Upper lobe of left lung (tissue), 6 donors: ENCODE measurements around the gene CPEB1. TPM values are rescaled to one million over a fixed set of nuclear protein-coding genes. Genes with fewer than 3 reads are reported as not detected.

ENCODE experiments used
- ATAC-seq, 2 donors: fragments of 200-7000 bp; cut with Tn5 transposase; one replicate each; pipeline ENCODE4 v1.9.1; 2022; ENCODE audit warnings: mild to moderate bottlenecking in 2 of 2, moderate library complexity in 2 of 2; ENCODE audit not compliant: low FRiP score in 2 of 2
- DNase-seq, 2 donors: peaks; one replicate each; pipeline ENCODE4 v3.0.0-alpha.2; 2019 to 2020
- H3K27ac ChIP-seq, 4 donors: fragments of 200-600 bp; sonication (generic); one replicate each; pipeline ENCODE4 v1.5.1; 2016 to 2019
- H3K27me3 ChIP-seq, 4 donors: fragments of 200-600 bp; sonication (generic); one replicate each; pipeline ENCODE4 v1.5.1; 2017 to 2019
- H3K36me3 ChIP-seq, 4 donors: fragments of 200-600 bp; sonication (generic); one replicate each; pipeline ENCODE4 v1.5.1; 2016 to 2019
- H3K4me1 ChIP-seq, 4 donors: fragments of 200-600 bp; sonication (generic); one replicate each; pipeline ENCODE4 v1.5.1; 2018 to 2019
- H3K4me3 ChIP-seq, 4 donors: fragments of 200-600 bp; sonication (generic); one replicate each; pipeline ENCODE4 v1.5.1; 2017 to 2019; ENCODE audit warnings: mild to moderate bottlenecking in 2 of 4, moderate library complexity in 1 of 4
- H3K9me3 ChIP-seq, 4 donors: fragments of 200-600 bp; sonication (generic); one replicate each; pipeline ENCODE4 v1.5.1; 2018 to 2019
- EP300 ChIP-seq, 4 donors: sonication (generic); formaldehyde crosslinking; IDR thresholded peaks; one replicate each; pipeline ENCODE4 v1.5.1; 2017; ENCODE audit warnings: antibody characterized with exemption in 4 of 4, control low read depth in 2 of 4
- POLR2A ChIP-seq, 4 donors: fragments of 450-650 bp; IDR thresholded peaks; one replicate each; pipeline ENCODE4 v1.5.1; 2016 to 2017; ENCODE audit warnings: antibody characterized with exemption in 4 of 4, mild to moderate bottlenecking in 2 of 4
- POLR2AphosphoS5 ChIP-seq, 2 donors: sonication (generic); formaldehyde crosslinking; IDR thresholded peaks; one replicate each; pipeline ENCODE4 v1.5.1; 2017; ENCODE audit warnings: antibody characterized with exemption in 2 of 2
- WGBS, 2 donors: methylation state at CpG; one replicate each; pipeline ENCODE4 v1.1.5; 2017 to 2018; 5-methylcytosine and 5-hydroxymethylcytosine counted together
- total RNA-seq, 6 donors: library from RNA; depleted of rRNA in 4 of 6; stranded (reverse); fragments of >200 nt in 4 of 6; gene quantifications; one replicate each; pipeline versions ENCODE4 v1.1.0 to v1.2.1, GENCODE V29; 2016 to 2021
- TF ChIP-seq, protein P1 (sequence below), 6 experiments: fragments of 450-650 bp in 4 of 6; fragments of 200-600 bp in 2 of 6; sonication (generic) in 2 of 6; IDR thresholded peaks; one replicate each; pipeline ENCODE4 v1.5.1; 2016 to 2019; ENCODE audit warnings: antibody characterized with exemption in 6 of 6
- donor health status: DM: no; HTN: no; CAD: no; lungs with moderate emphysema.
- donor health status: DM: no; HTN: yes; CAD: no; lungs with severe emphysema.

CPEB1 gene
- total RNA-seq, 6 donors from 2014 or later = 0.76 to 3.4 (median 1.7) TPM

DNA sequence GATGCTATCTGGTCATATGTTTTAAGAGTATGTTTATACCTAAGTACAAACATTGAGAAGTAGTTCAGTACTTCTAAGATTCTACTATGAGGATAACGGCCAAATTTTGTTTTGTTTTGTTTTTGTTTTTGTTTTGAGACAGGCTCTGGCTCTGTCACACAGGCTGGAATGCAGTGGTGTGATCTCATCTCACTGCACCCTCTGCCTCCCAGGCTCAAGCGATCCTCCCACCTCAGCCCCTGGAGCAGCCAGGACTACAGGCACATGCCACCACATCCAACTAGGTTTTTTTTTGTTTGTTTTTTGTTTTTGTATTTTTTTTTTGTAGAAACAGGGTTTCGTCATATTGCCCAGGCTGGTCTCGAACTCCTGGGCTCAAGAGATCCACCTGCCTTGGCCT, 59.4 kb downstream of the CPEB1 start:
- H3K36me3 ChIP-seq = no peaks in the 10 kb centered on the region
- H3K4me3 ChIP-seq = no peak overlapping the region
- no peak overlapping the region for H3K27ac ChIP-seq
- ATAC-seq (no peak), DNase-seq (no peak)
- no peaks in the 10 kb centered on the region for H3K4me1 ChIP-seq
- WGBS, 2 donors = 64 to 77% methylated on average over 4 of the region's 4 CpGs
- no peaks in the 10 kb centered on the region for H3K9me3 ChIP-seq
- TF ChIP-seq, protein P1, sequence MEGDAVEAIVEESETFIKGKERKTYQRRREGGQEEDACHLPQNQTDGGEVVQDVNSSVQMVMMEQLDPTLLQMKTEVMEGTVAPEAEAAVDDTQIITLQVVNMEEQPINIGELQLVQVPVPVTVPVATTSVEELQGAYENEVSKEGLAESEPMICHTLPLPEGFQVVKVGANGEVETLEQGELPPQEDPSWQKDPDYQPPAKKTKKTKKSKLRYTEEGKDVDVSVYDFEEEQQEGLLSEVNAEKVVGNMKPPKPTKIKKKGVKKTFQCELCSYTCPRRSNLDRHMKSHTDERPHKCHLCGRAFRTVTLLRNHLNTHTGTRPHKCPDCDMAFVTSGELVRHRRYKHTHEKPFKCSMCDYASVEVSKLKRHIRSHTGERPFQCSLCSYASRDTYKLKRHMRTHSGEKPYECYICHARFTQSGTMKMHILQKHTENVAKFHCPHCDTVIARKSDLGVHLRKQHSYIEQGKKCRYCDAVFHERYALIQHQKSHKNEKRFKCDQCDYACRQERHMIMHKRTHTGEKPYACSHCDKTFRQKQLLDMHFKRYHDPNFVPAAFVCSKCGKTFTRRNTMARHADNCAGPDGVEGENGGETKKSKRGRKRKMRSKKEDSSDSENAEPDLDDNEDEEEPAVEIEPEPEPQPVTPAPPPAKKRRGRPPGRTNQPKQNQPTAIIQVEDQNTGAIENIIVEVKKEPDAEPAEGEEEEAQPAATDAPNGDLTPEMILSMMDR (IDR thresholded peaks at IDR 0.05) = no peak
- TF ChIP-seq POLR2AphosphoS5 (IDR thresholded peaks at IDR 0.05) (no peak), EP300 (IDR thresholded peaks at IDR 0.05) (no peak)
- H3K27me3 ChIP-seq = no peaks in the 10 kb centered on the region

DNA sequence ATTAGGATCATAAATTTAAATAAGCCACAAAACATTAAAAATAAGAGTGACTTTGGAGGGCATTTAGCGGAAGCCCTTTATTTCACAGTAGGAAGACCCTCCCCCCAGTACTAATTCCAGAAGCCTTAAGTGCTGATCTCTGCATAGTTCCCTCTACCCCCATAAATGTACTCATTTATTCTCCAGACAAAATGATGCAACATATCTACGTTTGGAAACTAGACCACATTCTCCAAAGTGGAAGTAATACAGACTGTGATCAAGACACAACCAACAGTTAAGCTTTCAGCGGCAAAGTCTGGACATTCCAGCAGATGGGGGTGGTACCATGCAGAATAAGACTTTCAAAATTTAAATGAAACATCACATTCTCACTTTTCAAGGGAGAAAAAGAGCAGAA, 62.1 kb downstream of the CPEB1 start:
- WGBS, 2 donors = 45 to 48% methylated on average over 3 of the region's 3 CpGs
- DNase-seq (no peak), ATAC-seq (peak in 1 of 2 donors; percentile 54)
- H3K36me3 ChIP-seq = no peaks in the 10 kb centered on the region
- TF ChIP-seq, protein P1 (IDR thresholded peaks at IDR 0.05) = no peak
- TF ChIP-seq POLR2A (IDR thresholded peaks at IDR 0.05) (no peak), POLR2AphosphoS5 (IDR thresholded peaks at IDR 0.05) (no peak), EP300 (IDR thresholded peaks at IDR 0.05) (no peak)
- H3K27me3 ChIP-seq = no peaks in the 10 kb centered on the region
- no peak overlapping the region for H3K27ac ChIP-seq
- H3K4me1 ChIP-seq = no peaks in the 10 kb centered on the region
- H3K9me3 ChIP-seq = no peaks in the 10 kb centered on the region
- no peak overlapping the region for H3K4me3 ChIP-seq

GRCh38 chr15:82580713-82581112, 66.5 kb downstream of the CPEB1 start:
- Histone ChIP-seq H3K4me3 (no peak overlapping the region), H3K36me3 (no peaks in the 10 kb centered on the region), H3K27ac (no peak overlapping the region), H3K27me3 (no peaks in the 10 kb centered on the region), H3K9me3 (no peaks in the 10 kb centered on the region), H3K4me1 (no peaks in the 10 kb centered on the region)
- no peak for ATAC-seq
- DNase-seq = no peak
- WGBS, 2 donors = 79 to 86% methylated on average over 2 of the region's 2 CpGs
- TF ChIP-seq EP300 (IDR thresholded peaks at IDR 0.05) (no peak), POLR2AphosphoS5 (IDR thresholded peaks at IDR 0.05) (no peak), POLR2A (IDR thresholded peaks at IDR 0.05) (no peak)
- TF ChIP-seq, protein P1 (IDR thresholded peaks at IDR 0.05) = no peak

DNA sequence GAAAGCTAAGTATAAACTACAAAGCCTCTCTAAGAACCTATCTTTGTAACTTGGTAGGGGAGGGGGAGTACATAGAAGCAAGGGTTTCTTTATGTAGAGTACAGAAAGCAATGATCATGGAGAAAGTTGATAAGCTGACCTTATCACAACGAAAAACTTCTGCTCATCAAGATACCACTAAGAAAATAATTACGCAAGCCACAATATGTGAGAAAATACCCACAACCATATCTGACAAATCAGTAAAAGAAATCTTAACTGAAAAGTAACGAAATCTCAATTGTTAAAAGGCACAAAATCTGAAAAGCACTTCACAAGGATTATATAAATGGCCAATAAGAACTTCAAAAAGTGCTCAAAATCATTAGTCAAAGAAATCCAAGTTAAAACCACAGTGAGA, 71.8 kb downstream of the CPEB1 start:
- 61 to 73% methylated on average over 3 of the region's 3 CpGs for WGBS, 2 donors
- H3K36me3 ChIP-seq = no peaks in the 10 kb centered on the region
- no peak overlapping the region for H3K4me3 ChIP-seq
- no peak for DNase-seq
- no peak overlapping the region for H3K27ac ChIP-seq
- TF ChIP-seq, protein P1 (IDR thresholded peaks at IDR 0.05) = no peak
- TF ChIP-seq EP300 (IDR thresholded peaks at IDR 0.05) (no peak), POLR2AphosphoS5 (IDR thresholded peaks at IDR 0.05) (no peak), POLR2A (IDR thresholded peaks at IDR 0.05) (no peak)
- H3K4me1 ChIP-seq = peaks cover 0 to 13% (median 9%) of the 10 kb centered on the region in 4 donors
- no peaks in the 10 kb centered on the region for H3K27me3 ChIP-seq
- no peaks in the 10 kb centered on the region for H3K9me3 ChIP-seq
- no peak for ATAC-seq

- no peak for TF ChIP-seq POLR2AphosphoS5 (IDR thresholded peaks at IDR 0.05)
- TF ChIP-seq EP300 (IDR thresholded peaks at IDR 0.05) = no peak
- TF ChIP-seq POLR2A (IDR thresholded peaks at IDR 0.05) = no peak
- TF ChIP-seq, protein P1 (IDR thresholded peaks at IDR 0.05) = no peak
- peaks cover 0 to 13% (median 9%) of the 10 kb centered on the region in 4 donors for H3K4me1 ChIP-seq
- no peak for DNase-seq
- no peak for ATAC-seq
- 66% methylated on average over 3 of the region's 3 CpGs for WGBS, 2 donors
- no peaks in the 10 kb centered on the region for H3K9me3 ChIP-seq
- no peaks in the 10 kb centered on the region for H3K27me3 ChIP-seq
- H3K27ac ChIP-seq = no peak overlapping the region
- H3K4me3 ChIP-seq = no peak overlapping the region
- H3K36me3 ChIP-seq = no peaks in the 10 kb centered on the region
Measured at GRCh38 chr15:82572986-82573385, 74.2 kb downstream of the CPEB1 start.
